Fibroblast of skin of left quadriceps (primary cell): ENCODE data around the gene PLB1.
A peak's percentile ranks its signal among the peaks of the same experiment; 100 is the strongest.
"Not testable (repeated sequence)": the region's sequence is repeated elsewhere in the genome, so short reads cannot be mapped to it uniquely, and the experiment has no call there.

ENCODE experiments used
- DNase-seq, 2 experiments: peaks; one replicate each; pipeline ENCODE4 v3.0.0-alpha.2; 2013; ENCODE audit warnings: low read depth in 2 of 2

Gene PLB1

GRCh38 chr2:28648147-28648546, 152.3 kb downstream of the PLB1 start:
- no peak for DNase-seq

GRCh38 chr2:28648671-28649395, 153.0 kb downstream of the PLB1 start:
- no peak for DNase-seq

- no peak for DNase-seq
Observed at GRCh38 chr2:28649481-28650265, 153.8 kb downstream of the PLB1 start.

GRCh38 chr2:28650266-28650584, 154.4 kb downstream of the PLB1 start:
- no peak for DNase-seq

GRCh38 chr2:28652217-28652616, 156.4 kb downstream of the PLB1 start:
- DNase-seq: peak; percentile 42 to 56

GRCh38 chr2:28653892-28654662, 158.2 kb downstream of the PLB1 start:
- no peak for DNase-seq

- DNase-seq: no peak
Observed at GRCh38 chr2:28654663-28655320, 158.9 kb downstream of the PLB1 start.

GRCh38 chr2:28656937-28657615, 161.2 kb downstream of the PLB1 start:
- no peak for DNase-seq

GRCh38 chr2:28658369-28658768, 162.5 kb downstream of the PLB1 start:
- no peak for DNase-seq

GRCh38 chr2:28659127-28659526, 163.3 kb downstream of the PLB1 start:
- no peak for DNase-seq

- no peak for DNase-seq
Observed at GRCh38 chr2:28661589-28662001, 165.7 kb downstream of the PLB1 start.

GRCh38 chr2:28662044-28662443, 166.2 kb downstream of the PLB1 start:
- DNase-seq: no peak

- DNase-seq: no peak
Observed at GRCh38 chr2:28662468-28663181, 166.8 kb downstream of the PLB1 start.

GRCh38 chr2:28663359-28663758, 167.5 kb downstream of the PLB1 start:
- no peak for DNase-seq

- no peak for DNase-seq
Observed at GRCh38 chr2:28664120-28664842, 168.4 kb downstream of the PLB1 start.

GRCh38 chr2:28665041-28665704, 169.3 kb downstream of the PLB1 start:
- peak; percentile 66 to 70 for DNase-seq

GRCh38 chr2:28665811-28666377, 170.0 kb downstream of the PLB1 start:
- not testable (repeated sequence) for DNase-seq

- DNase-seq: no peak
Observed at GRCh38 chr2:28666496-28667184, 170.8 kb downstream of the PLB1 start.

GRCh38 chr2:28667261-28667660, 171.4 kb downstream of the PLB1 start:
- DNase-seq: no peak
